GM12878 (cell line): ENCODE measurements around the gene GABPA. TPM values are rescaled to one million over a fixed set of nuclear protein-coding genes. Genes with fewer than 3 reads are reported as not detected.
A peak's percentile ranks its signal among the peaks of the same experiment; 100 is the strongest.

ENCODE experiments used
- ATF2 ChIP-seq: IDR thresholded peaks from 2 replicates; pipeline ENCODE4 v1.6.1; 2012; ENCODE audit warnings: low read length, inconsistent platforms
- BMI1 ChIP-seq: fragments of 450-650 bp; IDR thresholded peaks from 2 replicates; pipeline ENCODE4 v1.6.1; 2016; ENCODE audit warnings: mild to moderate bottlenecking, moderate library complexity, borderline replicate concordance
- CHD1 ChIP-seq: IDR thresholded peaks from 2 replicates; pipeline ENCODE4 v1.6.1; 2012; ENCODE audit warnings: low read depth, low read length, improper control_type of control experiment
- ETV6 ChIP-seq, 2 experiments: fragments of 450-650 bp in 1 of 2; IDR thresholded peaks in 1 of 2; conservative IDR thresholded peaks in 1 of 2; 2 replicates each; pipeline ENCODE4 v1.6.1; 2014; ENCODE audit warnings: antibody characterized with exemption in 1 of 2, borderline replicate concordance in 1 of 2, low read depth in 1 of 2, mild to moderate bottlenecking in 1 of 2, moderate library complexity in 1 of 2
- FOXM1 ChIP-seq: IDR thresholded peaks from 2 replicates; pipeline ENCODE4 v1.6.1; 2012; ENCODE audit warnings: low read depth, mild to moderate bottlenecking, inconsistent platforms, low read length, moderate library complexity
- HDAC6 ChIP-seq: fragments of 200-600 bp; sonication (generic); IDR thresholded peaks from one replicate; pipeline ENCODE4 v1.8.0; 2017; ENCODE audit warnings: antibody characterized with exemption; ENCODE audit not compliant: unreplicated experiment
- KAT2A ChIP-seq: conservative IDR thresholded peaks from 2 replicates; pipeline ENCODE4 v1.6.1; 2011; ENCODE audit warnings: low read depth, low read length; ENCODE audit not compliant: control insufficient read depth
- KLF5 ChIP-seq: fragments of 450-650 bp; IDR thresholded peaks from 2 replicates; pipeline ENCODE4 v1.6.1; 2014; ENCODE audit warnings: mild to moderate bottlenecking; ENCODE audit not compliant: partially characterized antibody
- MLLT1 ChIP-seq: fragments of 450-650 bp; IDR thresholded peaks from 2 replicates; pipeline ENCODE4 v1.6.1; 2016; ENCODE audit warnings: mild to moderate bottlenecking
- NBN ChIP-seq: fragments of 450-650 bp; IDR thresholded peaks from 2 replicates; pipeline ENCODE4 v1.6.1; 2016
- NFIC ChIP-seq: IDR thresholded peaks from 2 replicates; pipeline ENCODE4 v1.6.1; 2012; ENCODE audit warnings: low read depth, mild to moderate bottlenecking, inconsistent platforms, low read length, moderate library complexity
- NR2C2 ChIP-seq: IDR thresholded peaks from 2 replicates; pipeline ENCODE4 v1.6.1; 2011; ENCODE audit warnings: borderline replicate concordance, low read depth; ENCODE audit not compliant: control insufficient read depth, insufficient read length
- PBX3 ChIP-seq: IDR thresholded peaks from 2 replicates; pipeline ENCODE4 v1.6.1; 2011; ENCODE audit warnings: mild to moderate bottlenecking, low read depth, low read length, moderate library complexity; ENCODE audit not compliant: insufficient replicate concordance
- STAT1 ChIP-seq: fragments of 450-650 bp; conservative IDR thresholded peaks from 2 replicates; pipeline ENCODE4 v1.6.1; 2014; ENCODE audit warnings: antibody characterized with exemption, mild to moderate bottlenecking
- STAT3 ChIP-seq: IDR thresholded peaks from 2 replicates; pipeline ENCODE4 v1.6.1; 2011; ENCODE audit warnings: low read depth, low read length, improper control_type of control experiment
- ZBTB4 ChIP-seq: fragments of 450-650 bp; formaldehyde crosslinking; IDR thresholded peaks from 2 replicates; pipeline ENCODE4 v1.4.0; 2022; ENCODE audit warnings: mild to moderate bottlenecking, moderate library complexity
- ZNF274 ChIP-seq: IDR thresholded peaks from one replicate; pipeline ENCODE4 v1.8.0; 2011; ENCODE audit not compliant: insufficient read length, insufficient read depth
- ZNF384 ChIP-seq: IDR thresholded peaks from 2 replicates; pipeline ENCODE4 v1.6.1; 2012; ENCODE audit warnings: low read depth, mild to moderate bottlenecking, low read length, improper control_type of control experiment, borderline replicate concordance
- polyA plus RNA-seq, 11 experiments: library from polyadenylated mRNA; depleted of rRNA in 4 of 11; unstranded in 6 of 11; stranded (reverse) in 5 of 11; fragments of >200 nt; fragmentation: Nextera tagmentation in 4 of 11; fragmentation: Illumina TruSeq in 1 of 11; extraction: Ambion mirVana in 4 of 11; extraction: Trizol in 1 of 11; gene quantifications; 1 replicate in 1 of 11; 2 replicates in 10 of 11; pipeline versions ENCODE4 v1.2.1 to v1.2.3, GENCODE V29; 2011 to 2016; ENCODE audit warnings: inconsistent platforms in 2 of 11, missing spikeins in 2 of 11, low read depth in 1 of 11
- total RNA-seq, 4 experiments: library from RNA; depleted of rRNA in 3 of 4; stranded (reverse); fragments of >200 nt in 3 of 4; fragmentation: Illumina TruSeq in 1 of 4; extraction: Trizol in 1 of 4; gene quantifications; 2 replicates each; pipeline versions ENCODE4 v1.2.1 to v1.2.3, GENCODE V29; 2013 to 2021

GABPA gene
- total and polyA plus RNA-seq, 10 of the 15 experiments (the other 5 are each of a cell fraction or from before 2014, with no cell fraction given), result 7.6 to 25.6 (median 22.9) TPM

GRCh38 chr21:25734904-25735645, at the start of gene GABPA, which contains the start of gene ATP5PF (continued):
- TF ChIP-seq ZBTB4, result no peak
- no peak for TF ChIP-seq FOXM1
- TF ChIP-seq ATF2, result no peak
- TF ChIP-seq CHD1, result no peak
- TF ChIP-seq NBN, result peak; percentile 93
- TF ChIP-seq BMI1, result no peak
- no peak for TF ChIP-seq KAT2A
- peak; percentile 74; the same call in 1 of the 2 replicates for TF ChIP-seq STAT1
- no peak for TF ChIP-seq PBX3
- TF ChIP-seq HDAC6, result no peak
- TF ChIP-seq ZNF274, result no peak
- TF ChIP-seq ETV6 (conservative IDR thresholded peaks at IDR 0.05 in 1 of 2, IDR thresholded peaks at IDR 0.05 in 1 of 2; ENCODE audit: borderline replicate concordance in 1 of 2, low read depth in 1 of 2), result no peak
- TF ChIP-seq NFIC, result no peak; the same call in 1 of the 2 replicates
- peak; percentile 89 for TF ChIP-seq MLLT1
- no peak for TF ChIP-seq ZNF384
- TF ChIP-seq KLF5, result no peak
- no peak for TF ChIP-seq STAT3
- peak; percentile 98 for TF ChIP-seq NR2C2
